PC-3 (cell line): ENCODE data around the gene OASL.

Experiments
- CTCF ChIP-seq: fragments of 300-600 bp; sonication (generic); conservative IDR thresholded peaks from 2 replicates; pipeline ENCODE4 v1.5.1; 2017; ENCODE audit warnings: antibody characterized with exemption, low read depth, mild to moderate bottlenecking, low read length
- EZH2 ChIP-seq: fragments of 300-600 bp; sonication (generic); IDR thresholded peaks from one replicate; pipeline ENCODE4 v1.6.1; 2017; ENCODE audit warnings: antibody characterized with exemption, mild to moderate bottlenecking, low read length; ENCODE audit not compliant: unreplicated experiment
- EZH2phosphoT487 ChIP-seq: fragments of 300-600 bp; sonication (generic); IDR thresholded peaks from 2 replicates; pipeline ENCODE4 v1.6.1; 2018; ENCODE audit warnings: mild to moderate bottlenecking, antibody characterized with exemption, low read length, borderline replicate concordance

- TF ChIP-seq CTCF (no peak), EZH2 (no peak), EZH2phosphoT487 (no peak)
These were observed 50.4 kb downstream of the OASL start for GRCh38 chr12:120988658-120989057.
